Measurements from ENCODE around the gene SYT6. TPM values are rescaled to one million over a fixed set of nuclear protein-coding genes. Genes with fewer than 3 reads are reported as not detected.

Gene SYT6
- not detected for polyA plus RNA-seq (2013)

GRCh38 chr1:114153261-114154145 is at the start of gene SYT6:
Gene SYT6 (minus strand): TSS chr1:114153869. CDS start chr1:114153772, 97 bp downstream.
- no peak within 1 kb of the TSS for H3K27ac ChIP-seq (ENCODE audit: insufficient read depth in 1 of 2, low read depth in 1 of 2, low read length in 2 of 2, poor library complexity in 1 of 2, severe bottlenecking in 2 of 2)
- DNase-seq = peak in 2 of 3 donors; percentile 48 to 56
- POLR2A ChIA-PET = interaction anchor here (0.6 to 0.7 kb wide), 2 partner anchors 66 to 72 kb away, joined by 3 read pairs; no protein-coding TSS in a partner anchor
- no peaks in the 10 kb centered on the region for H3K36me3 ChIP-seq (ENCODE audit: control insufficient read depth in 4 of 4, insufficient read depth in 4 of 4, low read length in 3 of 4)
- peak within 1 kb of the TSS; percentile 24 to 63 (median 39) for H3K4me3 ChIP-seq (ENCODE audit: control insufficient read depth in 1 of 7, extremely low read depth in 1 of 7, insufficient read depth in 4 of 7, low read depth in 2 of 7, low read length in 6 of 7)
- WGBS (ENCODE audit: insufficient coverage) = 3% methylated on average over 58 of the region's 70 CpGs
- peaks cover 0 to 3% (median 0%) of the 10 kb centered on the region in 5 experiments for H3K9me3 ChIP-seq (ENCODE audit: control extremely low read depth in 1 of 5, control insufficient read depth in 4 of 5, insufficient read depth in 2 of 5, low read depth in 1 of 5, low read length in 4 of 5)
- H3K4me1 ChIP-seq (ENCODE audit: control extremely low read depth in 1 of 4, control insufficient read depth in 4 of 4, insufficient read depth in 4 of 4, low read length in 3 of 4) = peaks cover 0 to 27% (median 23%) of the 10 kb centered on the region in 4 experiments
- CTCF ChIA-PET = interaction anchor here (0.6 to 1.6 kb wide), 5 partner anchors 7 to 173 kb away, joined by 3 to 4 read pairs (median 4); no protein-coding TSS in a partner anchor
- H3K27me3 ChIP-seq (replicated peaks in 2 of 5; ENCODE audit: control insufficient read depth in 4 of 5, insufficient read depth in 5 of 5, low read length in 4 of 5) = peaks cover 0 to 89% (median 50%) of the 10 kb centered on the region in 5 experiments

GRCh38 chr1:114201486-114201885 is 47.8 kb upstream of the SYT6 start:
- no peak overlapping the region for H3K4me3 ChIP-seq (ENCODE audit: control insufficient read depth in 1 of 7, extremely low read depth in 1 of 7, insufficient read depth in 4 of 7, low read depth in 2 of 7, low read length in 6 of 7)
- CTCF ChIA-PET = interaction anchor here (0.9 to 1.0 kb wide), 2 partner anchors 20 to 79 kb away, joined by 3 read pairs; no protein-coding TSS in a partner anchor
- no peaks in the 10 kb centered on the region for H3K36me3 ChIP-seq (ENCODE audit: control insufficient read depth in 4 of 4, insufficient read depth in 4 of 4, low read length in 3 of 4)
- H3K9me3 ChIP-seq (ENCODE audit: control extremely low read depth in 1 of 5, control insufficient read depth in 4 of 5, insufficient read depth in 2 of 5, low read depth in 1 of 5, low read length in 4 of 5) = peaks cover 0 to 3% (median 0%) of the 10 kb centered on the region in 5 experiments
- no peak overlapping the region for H3K27ac ChIP-seq (ENCODE audit: insufficient read depth in 1 of 2, low read depth in 1 of 2, low read length in 2 of 2, poor library complexity in 1 of 2, severe bottlenecking in 2 of 2)
- WGBS (ENCODE audit: insufficient coverage) = 100% methylated on average over 1 of the region's 3 CpGs
- POLR2A ChIA-PET = no interaction called here
- no peaks in the 10 kb centered on the region for H3K4me1 ChIP-seq (ENCODE audit: control extremely low read depth in 1 of 4, control insufficient read depth in 4 of 4, insufficient read depth in 4 of 4, low read length in 3 of 4)
- H3K27me3 ChIP-seq (replicated peaks in 2 of 5; ENCODE audit: control insufficient read depth in 4 of 5, insufficient read depth in 5 of 5, low read length in 4 of 5) = peaks cover 13 to 74% (median 24%) of the 10 kb centered on the region in 5 experiments
- no peak for DNase-seq

GRCh38 chr1:114199017-114199594 is 45.4 kb upstream of the SYT6 start:
- H3K4me3 ChIP-seq (ENCODE audit: control insufficient read depth in 1 of 7, extremely low read depth in 1 of 7, insufficient read depth in 4 of 7, low read depth in 2 of 7, low read length in 6 of 7) = no peak overlapping the region

GRCh38 chr1:114196992-114197907 is 43.6 kb upstream of the SYT6 start:
- Histone ChIP-seq H3K9me3 (ENCODE audit: control extremely low read depth in 1 of 5, control insufficient read depth in 4 of 5, insufficient read depth in 2 of 5, low read depth in 1 of 5, low read length in 4 of 5) (peaks cover 0 to 3% (median 0%) of the 10 kb centered on the region in 5 experiments), H3K4me1 (ENCODE audit: control extremely low read depth in 1 of 4, control insufficient read depth in 4 of 4, insufficient read depth in 4 of 4, low read length in 3 of 4) (no peaks in the 10 kb centered on the region), H3K36me3 (ENCODE audit: control insufficient read depth in 4 of 4, insufficient read depth in 4 of 4, low read length in 3 of 4) (no peaks in the 10 kb centered on the region), H3K27ac (ENCODE audit: insufficient read depth in 1 of 2, low read depth in 1 of 2, low read length in 2 of 2, poor library complexity in 1 of 2, severe bottlenecking in 2 of 2) (no peak overlapping the region), H3K27me3 (replicated peaks in 2 of 5; ENCODE audit: control insufficient read depth in 4 of 5, insufficient read depth in 5 of 5, low read length in 4 of 5) (peaks cover 9 to 49% (median 12%) of the 10 kb centered on the region in 5 experiments), H3K4me3 (ENCODE audit: control insufficient read depth in 1 of 7, extremely low read depth in 1 of 7, insufficient read depth in 4 of 7, low read depth in 2 of 7, low read length in 6 of 7) (no peak overlapping the region)
- 100% methylated on average over 2 of the region's 3 CpGs for WGBS (ENCODE audit: insufficient coverage)
- ChIA-PET POLR2A (no interaction called here), CTCF (no interaction called here)
- no peak for DNase-seq

More at GRCh38 chr1:114199017-114199594, 45.4 kb upstream of the SYT6 start:
- ChIA-PET CTCF (interaction anchor here (0.8 to 1.4 kb wide), 2 partner anchors 30 to 85 kb away, joined by 3 to 4 read pairs; no protein-coding TSS in a partner anchor), POLR2A (no interaction called here)
- 100% methylated on average over 2 of the region's 3 CpGs for WGBS (ENCODE audit: insufficient coverage)
- no peak for DNase-seq
- H3K9me3 ChIP-seq (ENCODE audit: control extremely low read depth in 1 of 5, control insufficient read depth in 4 of 5, insufficient read depth in 2 of 5, low read depth in 1 of 5, low read length in 4 of 5) = peaks cover 0 to 3% (median 0%) of the 10 kb centered on the region in 5 experiments
- H3K27me3 ChIP-seq (replicated peaks in 2 of 5; ENCODE audit: control insufficient read depth in 4 of 5, insufficient read depth in 5 of 5, low read length in 4 of 5) = peaks cover 11 to 64% (median 18%) of the 10 kb centered on the region in 5 experiments
- H3K4me1 ChIP-seq (ENCODE audit: control extremely low read depth in 1 of 4, control insufficient read depth in 4 of 4, insufficient read depth in 4 of 4, low read length in 3 of 4) = no peaks in the 10 kb centered on the region
- H3K27ac ChIP-seq (ENCODE audit: insufficient read depth in 1 of 2, low read depth in 1 of 2, low read length in 2 of 2, poor library complexity in 1 of 2, severe bottlenecking in 2 of 2) = no peak overlapping the region
- H3K36me3 ChIP-seq (ENCODE audit: control insufficient read depth in 4 of 4, insufficient read depth in 4 of 4, low read length in 3 of 4) = no peaks in the 10 kb centered on the region

- no peaks in the 10 kb centered on the region for H3K36me3 ChIP-seq (ENCODE audit: control insufficient read depth in 4 of 4, insufficient read depth in 4 of 4, low read length in 3 of 4)
- peaks cover 0 to 3% (median 0%) of the 10 kb centered on the region in 5 experiments for H3K9me3 ChIP-seq (ENCODE audit: control extremely low read depth in 1 of 5, control insufficient read depth in 4 of 5, insufficient read depth in 2 of 5, low read depth in 1 of 5, low read length in 4 of 5)
- CTCF ChIA-PET = interaction anchor here (0.8 kb wide), 1 partner anchor 90 kb away, joined by 3 read pairs; no protein-coding TSS in a partner anchor
- no peak overlapping the region for H3K4me3 ChIP-seq (ENCODE audit: control insufficient read depth in 1 of 7, extremely low read depth in 1 of 7, insufficient read depth in 4 of 7, low read depth in 2 of 7, low read length in 6 of 7)
- DNase-seq = no peak
- H3K27me3 ChIP-seq (replicated peaks in 2 of 5; ENCODE audit: control insufficient read depth in 4 of 5, insufficient read depth in 5 of 5, low read length in 4 of 5) = peaks cover 7 to 39% (median 11%) of the 10 kb centered on the region in 5 experiments
- WGBS (ENCODE audit: insufficient coverage) = 27% methylated on average over 3 of the region's 3 CpGs
- H3K4me1 ChIP-seq (ENCODE audit: control extremely low read depth in 1 of 4, control insufficient read depth in 4 of 4, insufficient read depth in 4 of 4, low read length in 3 of 4) = no peaks in the 10 kb centered on the region
- POLR2A ChIA-PET = no interaction called here
- no peak overlapping the region for H3K27ac ChIP-seq (ENCODE audit: insufficient read depth in 1 of 2, low read depth in 1 of 2, low read length in 2 of 2, poor library complexity in 1 of 2, severe bottlenecking in 2 of 2)
Measured at GRCh38 chr1:114195819-114196218, 42.1 kb upstream of the SYT6 start.

- H3K4me1 ChIP-seq (ENCODE audit: control extremely low read depth in 1 of 4, control insufficient read depth in 4 of 4, insufficient read depth in 4 of 4, low read length in 3 of 4) = no peaks in the 10 kb centered on the region
- H3K9me3 ChIP-seq (ENCODE audit: control extremely low read depth in 1 of 5, control insufficient read depth in 4 of 5, insufficient read depth in 2 of 5, low read depth in 1 of 5, low read length in 4 of 5) = no peaks in the 10 kb centered on the region
- ChIA-PET POLR2A (no interaction called here), CTCF (no interaction called here)
- no peak overlapping the region for H3K27ac ChIP-seq (ENCODE audit: insufficient read depth in 1 of 2, low read depth in 1 of 2, low read length in 2 of 2, poor library complexity in 1 of 2, severe bottlenecking in 2 of 2)
- no peak for DNase-seq
- WGBS (ENCODE audit: insufficient coverage) = 100% methylated on average over 3 of the region's 5 CpGs
- H3K27me3 ChIP-seq (replicated peaks in 2 of 5; ENCODE audit: control insufficient read depth in 4 of 5, insufficient read depth in 5 of 5, low read length in 4 of 5) = peaks cover 2 to 16% (median 4%) of the 10 kb centered on the region in 5 experiments
- no peak overlapping the region for H3K4me3 ChIP-seq (ENCODE audit: control insufficient read depth in 1 of 7, extremely low read depth in 1 of 7, insufficient read depth in 4 of 7, low read depth in 2 of 7, low read length in 6 of 7)
- no peaks in the 10 kb centered on the region for H3K36me3 ChIP-seq (ENCODE audit: control insufficient read depth in 4 of 4, insufficient read depth in 4 of 4, low read length in 3 of 4)
Measured at GRCh38 chr1:114192328-114192727, 38.7 kb upstream of the SYT6 start.
